Nucleus accumbens (tissue), 56 donors: ENCODE results near the gene SPATA2.
"Not testable (repeated sequence)": the region's sequence is repeated elsewhere in the genome, so short reads cannot be mapped to it uniquely, and the experiment has no call there.

Experiments
- DNase-seq, 56 donors: peaks; one replicate each; lab custom pipeline; 2025; lab: John Stamatoyannopoulos, UW

Gene SPATA2

DNA sequence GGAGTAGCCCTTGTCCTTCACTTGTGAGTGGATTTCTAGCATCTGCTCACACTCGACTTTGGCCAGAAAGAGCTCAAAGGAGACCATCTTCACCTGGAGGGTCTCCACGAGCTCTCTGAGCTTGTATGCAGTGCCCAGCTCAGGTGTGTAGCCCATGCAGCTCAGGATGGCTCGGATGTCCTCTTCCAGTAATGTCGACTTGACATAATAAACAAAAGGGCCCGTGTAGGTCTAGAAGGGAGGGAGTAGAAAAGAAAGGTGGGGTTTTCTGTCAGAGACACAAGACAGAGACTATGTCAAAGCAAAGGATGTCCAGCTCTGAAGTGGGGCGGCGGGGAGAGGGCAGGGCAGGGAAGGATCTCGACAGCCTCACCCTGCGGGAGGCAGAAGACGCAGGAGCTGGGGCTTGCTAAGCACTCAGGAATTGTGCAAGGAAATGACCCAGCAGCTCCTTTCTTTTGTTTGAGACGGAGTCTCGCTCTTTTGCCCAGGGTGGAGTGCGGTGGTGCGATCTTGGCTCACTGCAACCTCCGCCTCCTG, 8.6 kb downstream of the SPATA2 start:
- DNase-seq: no peak

DNA sequence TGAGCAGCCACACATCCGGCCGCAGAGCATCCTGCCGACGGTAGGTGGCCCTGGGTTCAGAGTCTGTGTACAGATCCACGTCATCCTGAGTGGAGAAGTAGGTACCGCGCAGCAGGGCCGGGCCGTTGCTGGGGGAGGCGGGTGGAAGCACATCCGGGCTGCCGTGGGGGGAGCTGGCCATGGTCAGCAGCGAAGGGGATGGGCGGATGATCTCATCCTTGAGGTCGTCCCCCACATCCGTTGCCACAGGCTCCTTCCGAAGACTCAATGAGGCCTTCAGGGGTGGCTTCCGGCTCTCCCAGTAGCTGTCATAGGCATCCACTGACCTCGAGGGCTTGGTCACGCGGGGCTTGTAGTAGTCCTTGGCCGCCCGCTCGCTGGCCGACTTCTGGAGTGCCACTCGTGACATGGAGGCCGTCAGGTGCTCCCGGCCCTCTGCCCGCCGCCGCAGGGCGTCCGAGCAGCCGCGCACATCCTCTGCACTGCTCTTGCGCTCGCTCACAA, 9.2 kb downstream of the SPATA2 start:
- no peak for DNase-seq

- DNase-seq: no peak
Observed at GRCh38 chr20:49905415-49906091, 9.8 kb downstream of the SPATA2 start.

- DNase-seq: no peak
Observed at GRCh38 chr20:49904440-49905214, 10.7 kb downstream of the SPATA2 start.

DNA sequence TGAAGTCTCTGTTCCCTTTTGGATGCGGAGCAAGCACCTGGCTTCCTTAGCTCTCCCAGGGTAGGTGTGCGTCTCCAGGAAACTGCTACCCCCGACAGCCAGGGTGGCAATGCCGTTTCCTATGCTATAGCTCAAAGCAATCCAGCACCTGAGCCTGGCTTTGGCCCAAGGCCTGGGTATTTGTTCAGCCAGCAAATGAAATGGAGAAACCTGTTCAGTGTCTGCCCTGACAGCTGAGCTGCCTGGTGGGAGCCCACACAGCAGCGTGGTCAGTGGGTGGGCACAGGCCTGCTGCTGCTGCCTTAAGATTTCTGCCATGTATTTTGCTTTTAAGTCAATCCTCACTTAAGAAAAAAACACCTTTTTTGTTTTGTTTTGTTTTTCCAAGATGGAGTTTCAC, 13.7 kb downstream of the SPATA2 start:
- DNase-seq: peak in 1 of 56 donors; percentile 14

GRCh38 chr20:49899541-49900383, 15.6 kb downstream of the SPATA2 start:
- no peak for DNase-seq

DNA sequence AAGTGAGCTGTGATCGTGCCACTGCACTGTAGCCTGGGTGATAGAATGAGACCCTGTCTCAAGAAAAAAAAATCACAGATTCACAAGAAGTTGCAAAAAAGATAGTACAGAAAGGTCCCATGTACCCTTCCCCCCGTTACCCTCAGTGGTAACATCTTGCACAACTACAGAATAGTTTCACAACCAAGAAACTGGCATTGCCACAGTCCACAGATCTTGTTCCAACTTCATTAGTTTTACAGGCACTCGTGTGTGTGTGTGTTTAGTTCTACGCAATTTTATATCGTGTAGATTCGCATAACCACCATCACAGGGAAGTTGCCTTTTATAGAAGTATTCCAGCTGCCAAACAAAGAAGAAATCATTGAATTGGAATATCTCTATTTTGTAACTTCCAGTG, 19.1 kb downstream of the SPATA2 start:
- DNase-seq: no peak

DNA sequence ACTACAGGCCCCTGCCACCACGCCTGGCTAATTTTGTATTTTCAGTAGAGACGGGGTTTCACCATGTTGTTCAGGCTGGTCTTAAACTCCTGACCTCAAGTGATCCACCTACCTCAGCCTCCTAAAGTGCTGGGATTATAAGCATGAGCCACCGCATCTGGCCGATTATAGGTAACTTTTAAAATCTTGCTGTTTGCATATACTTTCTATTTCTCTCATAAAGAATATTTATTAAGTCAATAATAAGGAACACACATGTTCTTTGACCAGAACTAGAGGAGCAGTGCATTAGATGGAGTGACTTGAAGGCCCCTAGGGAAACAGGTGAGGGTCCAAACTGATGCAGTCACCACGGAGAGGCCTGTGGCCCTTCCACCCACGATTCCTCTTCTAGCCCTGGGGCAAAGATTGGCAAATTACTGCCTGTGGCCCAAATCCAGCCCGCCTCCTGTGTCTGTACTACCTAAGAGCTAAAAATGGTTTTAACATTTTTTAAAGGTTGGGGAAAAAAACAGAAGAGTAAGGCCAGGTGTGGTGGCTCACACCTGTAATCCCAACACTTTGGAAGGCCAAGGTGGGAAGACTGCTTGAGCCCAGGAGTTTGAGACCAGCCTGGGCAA, 19.7 kb downstream of the SPATA2 start:
- DNase-seq: not testable (repeated sequence)

DNA sequence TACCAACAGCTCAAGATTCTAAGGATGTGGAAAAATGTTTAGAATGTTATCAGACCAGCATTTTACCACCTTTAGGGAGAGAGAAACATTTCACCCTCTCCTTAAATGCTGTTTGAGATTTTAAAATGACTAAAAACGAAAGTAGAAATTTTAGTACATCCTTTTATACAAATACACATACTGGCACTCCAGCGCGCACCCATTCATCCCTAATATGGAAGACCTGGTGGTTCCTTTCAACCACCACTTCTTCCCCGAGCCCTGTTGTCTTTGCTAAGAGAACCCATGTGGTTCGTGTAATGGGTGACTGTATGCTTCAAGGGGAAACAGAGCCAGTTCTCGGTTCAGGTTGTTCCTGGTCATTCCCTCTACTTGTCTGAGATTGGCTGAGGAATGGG, 21.3 kb downstream of the SPATA2 start:
- DNase-seq: no peak

DNA sequence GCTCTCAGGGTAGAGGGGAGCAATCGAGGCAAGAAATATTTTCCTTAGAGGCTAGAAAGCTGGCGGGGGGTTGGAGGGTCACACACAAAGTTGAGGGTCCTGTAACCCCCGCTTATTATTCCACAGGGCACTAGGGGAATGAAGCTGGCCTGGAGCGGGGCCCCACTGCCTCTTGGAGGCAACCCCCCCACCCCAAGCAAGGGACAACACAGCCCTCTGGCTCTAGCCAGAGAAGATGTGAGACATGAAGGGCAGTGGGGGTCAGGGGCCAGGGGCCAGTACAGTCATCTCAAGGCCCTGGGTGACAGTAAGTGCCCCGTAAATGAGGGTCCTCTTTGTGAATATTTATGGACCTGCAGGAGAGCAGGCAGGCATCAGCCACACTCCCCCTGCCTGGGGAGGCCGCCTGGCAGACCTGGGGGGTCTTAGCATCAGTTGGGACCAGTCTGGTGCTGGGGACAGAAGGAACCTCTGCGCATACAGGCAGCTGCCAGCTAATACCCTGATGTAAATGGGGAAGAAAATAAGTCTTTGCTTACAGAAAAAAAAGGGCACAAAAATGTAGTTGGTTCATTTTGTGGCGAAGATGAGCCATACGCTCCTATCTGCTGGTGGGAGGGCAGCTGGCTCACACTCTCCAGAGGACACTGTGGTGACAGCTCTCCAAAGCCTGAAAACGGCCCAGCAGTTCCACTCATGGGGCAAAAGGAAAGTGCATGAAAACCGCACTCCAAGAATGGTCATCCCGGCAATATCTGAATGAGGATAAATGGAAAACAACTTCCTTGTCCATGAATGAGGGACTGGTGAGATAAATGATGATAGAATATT, 21.9 kb downstream of the SPATA2 start:
- no peak for DNase-seq

GRCh38 chr20:49892817-49893216, 22.5 kb downstream of the SPATA2 start:
- no peak for DNase-seq

DNA sequence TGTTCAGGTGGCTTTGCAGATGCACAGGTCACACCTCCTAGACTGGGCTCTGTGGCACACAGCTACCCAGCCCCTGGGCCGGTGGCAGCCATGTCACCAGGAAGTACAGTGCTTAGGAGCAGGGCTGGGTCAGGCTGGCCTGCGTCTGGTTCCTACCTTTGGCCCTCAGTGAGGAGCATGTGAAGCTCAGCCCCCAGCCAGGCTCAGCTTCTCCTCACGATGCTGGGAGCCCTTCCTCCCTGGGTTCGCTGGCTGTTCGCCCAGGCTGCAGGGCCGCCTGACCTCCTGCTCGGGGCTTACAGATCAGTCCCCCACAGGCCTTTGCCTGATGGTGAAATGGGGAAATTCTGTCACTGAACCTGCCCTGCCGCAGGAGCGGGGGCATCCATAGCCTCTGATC, 23.1 kb downstream of the SPATA2 start:
- peak in 6 of 56 donors; percentile 12 to 39 (median 16) for DNase-seq

DNA sequence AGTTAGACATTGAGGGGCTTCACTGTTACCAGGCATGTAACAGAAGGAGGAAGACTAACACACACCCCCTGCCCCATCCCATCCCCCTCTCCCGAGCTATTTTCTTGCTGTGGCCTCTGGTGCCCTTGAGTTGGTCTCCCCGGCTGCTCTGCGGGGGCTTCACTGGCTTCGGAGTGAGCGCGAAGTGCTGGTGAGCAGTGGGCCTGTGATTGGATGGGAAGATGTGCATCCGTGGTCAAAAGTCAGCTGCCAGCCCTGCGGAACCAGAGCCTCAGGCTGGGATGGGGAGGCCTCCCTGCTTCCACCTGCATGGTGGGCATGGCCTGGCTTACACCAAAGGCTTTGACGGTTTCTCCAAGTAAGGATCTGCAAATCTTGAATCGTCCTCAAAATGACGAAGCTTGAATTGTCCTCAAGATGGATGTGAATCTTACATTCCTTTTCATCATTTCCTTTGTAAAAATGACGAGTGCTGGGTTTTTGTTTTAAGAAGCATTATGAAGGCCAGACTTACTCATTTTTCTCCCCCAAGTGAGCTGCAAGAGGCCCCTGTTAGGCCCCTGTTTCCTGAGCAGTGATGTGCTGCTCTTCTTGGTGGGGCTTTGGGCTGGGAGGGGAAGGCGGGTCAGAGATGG, 23.7 kb downstream of the SPATA2 start:
- DNase-seq: no peak

DNA sequence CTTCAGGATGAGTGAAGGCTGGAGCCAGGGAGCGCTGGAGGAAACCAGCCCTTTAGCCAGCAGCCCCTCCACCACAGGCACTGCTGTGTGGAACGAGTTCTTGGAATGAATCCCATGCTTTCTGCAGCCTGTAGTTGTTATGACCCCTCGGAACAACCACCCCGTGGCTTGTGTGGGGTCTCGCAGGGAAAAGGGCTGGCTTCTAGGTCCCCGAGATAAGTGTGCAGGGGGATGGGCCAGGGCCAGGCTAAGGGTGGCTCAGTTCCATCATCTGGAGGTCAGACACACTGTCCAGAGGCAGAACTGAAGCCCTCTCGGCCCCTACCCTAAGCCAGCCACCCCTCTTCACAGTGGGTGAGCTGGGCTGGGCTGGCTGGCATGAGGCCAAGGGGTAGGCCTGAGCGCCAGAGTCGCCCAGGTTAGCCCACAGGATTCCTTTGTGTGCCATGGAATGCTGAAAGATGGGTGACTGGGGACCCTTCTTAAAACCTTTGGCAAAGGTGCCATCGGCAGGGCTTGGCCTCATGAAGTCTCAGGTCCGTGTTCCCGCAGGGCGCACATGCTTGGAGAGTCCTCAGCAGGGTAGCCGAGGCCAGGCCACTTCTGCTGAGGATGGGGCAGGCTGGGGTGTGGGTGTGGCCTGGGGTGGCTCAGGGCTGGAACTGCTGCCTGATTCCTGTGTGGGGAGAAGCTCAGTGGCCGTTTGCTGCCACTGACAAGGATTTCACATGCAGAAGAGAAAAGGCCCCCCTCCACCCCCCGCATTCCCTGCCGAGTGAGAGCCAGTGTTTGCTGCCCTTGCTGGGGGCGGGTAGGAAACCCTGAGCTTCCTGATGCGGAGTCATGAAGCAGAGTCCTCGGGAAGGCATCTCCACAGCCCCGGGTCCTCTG, 24.6 kb downstream of the SPATA2 start:
- DNase-seq: peak in 15 of 56 donors; percentile 10 to 54 (median 25)

GRCh38 chr20:49889935-49890333, 25.4 kb downstream of the SPATA2 start:
- DNase-seq: no peak

- DNase-seq: no peak
Observed at GRCh38 chr20:49889001-49889934, 26.1 kb downstream of the SPATA2 start.
